SK-N-DZ (cell line): ENCODE results near the gene SERPINE2.
"Not testable (repeated sequence)": the region's sequence is repeated elsewhere in the genome, so short reads cannot be mapped to it uniquely, and the experiment has no call there.

Experiments
- DNase-seq: peaks from one replicate; pipeline ENCODE4 v3.0.0-alpha.2; 2015; ENCODE audit warnings: low spot score

Gene SERPINE2

GRCh38 chr2:224016963-224017362 lies 22.1 kb downstream of the SERPINE2 start:
- no peak for DNase-seq

- DNase-seq, result no peak
Measured at GRCh38 chr2:224014336-224014735, 24.8 kb downstream of the SERPINE2 start.

DNA sequence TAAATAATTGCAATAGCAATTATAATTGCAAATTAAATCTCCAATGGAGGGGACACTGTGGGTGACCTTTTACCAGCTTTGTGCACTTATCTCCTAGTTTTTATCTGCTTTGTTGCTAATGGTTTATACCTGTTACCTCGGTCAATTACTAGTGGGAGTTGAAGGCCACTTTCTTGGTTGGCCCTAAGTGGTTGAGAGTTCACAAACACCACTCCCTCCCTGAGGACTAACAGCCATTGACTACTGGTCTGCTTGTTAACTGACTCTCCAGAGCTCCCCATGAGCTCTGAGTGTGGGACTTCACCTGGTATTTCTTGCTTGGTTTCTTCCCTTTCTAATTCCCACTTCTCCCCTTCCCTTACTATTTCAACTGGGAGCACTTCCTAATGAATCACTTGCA lies 27.2 kb downstream of the SERPINE2 start:
- DNase-seq, result no peak

DNA sequence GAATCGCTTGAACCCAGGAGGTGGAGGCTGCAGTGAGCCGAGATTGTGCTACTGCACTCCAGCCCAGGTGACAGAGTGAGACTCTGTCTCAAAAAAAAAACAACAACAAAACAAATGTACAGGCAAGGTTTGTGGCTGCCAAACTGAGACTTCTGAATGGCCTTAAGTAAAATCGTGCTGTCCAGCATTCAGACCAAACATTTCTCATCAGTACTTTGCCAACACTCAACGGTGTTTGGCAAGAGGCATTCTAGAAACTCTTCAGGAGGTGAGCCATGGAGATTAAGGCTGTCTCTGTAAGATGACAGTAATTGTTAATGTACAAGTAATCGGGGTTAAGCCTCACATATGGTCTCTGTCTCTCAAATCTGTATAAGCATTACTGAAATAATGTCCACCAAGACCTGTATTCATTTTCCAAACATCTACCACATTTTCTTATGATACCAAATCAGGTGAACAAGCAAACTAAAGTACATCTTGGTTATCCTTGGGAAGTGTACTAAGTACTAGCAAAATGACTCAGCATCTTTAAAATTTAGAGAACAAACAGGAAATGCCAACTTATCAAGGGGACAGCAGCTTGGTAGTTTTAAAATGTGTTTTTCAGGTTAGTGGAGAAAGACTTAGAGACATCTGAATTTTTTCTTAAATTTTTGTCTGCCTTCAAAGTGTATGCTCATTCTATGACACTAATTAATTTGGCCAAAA lies 29.3 kb downstream of the SERPINE2 start:
- DNase-seq, result peak; percentile 8

- DNase-seq, result peak; percentile 99
Measured at GRCh38 chr2:224008702-224009261, 30.3 kb downstream of the SERPINE2 start.

DNA sequence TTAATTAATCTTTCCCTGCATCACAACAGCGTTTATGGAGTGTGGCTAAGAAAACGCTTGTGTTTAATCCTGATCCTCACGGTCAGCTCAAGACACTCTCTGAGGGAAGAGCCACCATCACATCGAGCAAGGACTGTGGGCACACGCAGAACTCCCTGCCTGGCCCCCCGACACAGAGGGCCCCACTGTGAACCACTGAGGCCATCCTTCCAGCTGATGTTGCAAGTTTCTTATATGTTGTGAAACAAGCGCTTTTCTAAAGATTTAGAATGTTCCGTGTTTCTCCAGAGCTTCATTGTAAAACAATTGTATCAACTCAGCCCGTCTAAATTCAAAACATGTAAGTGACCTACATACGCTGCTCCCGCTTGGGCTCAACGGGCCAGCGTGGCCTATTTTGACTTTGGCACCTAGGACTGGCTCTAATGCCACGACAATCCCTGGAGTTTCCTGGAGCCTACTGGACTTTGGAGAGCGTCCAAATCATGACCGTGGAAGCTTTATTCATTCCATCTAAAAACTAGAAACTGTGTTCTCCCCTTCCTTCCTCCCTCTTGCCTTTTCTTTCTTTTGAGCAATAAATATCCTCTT lies 34.9 kb downstream of the SERPINE2 start:
- DNase-seq, result no peak

GRCh38 chr2:224000662-224001061 lies 38.4 kb downstream of the SERPINE2 start:
- DNase-seq, result not testable (repeated sequence)

- no peak for DNase-seq
Measured at GRCh38 chr2:223999862-224000261, 39.2 kb downstream of the SERPINE2 start.

GRCh38 chr2:223998948-223999347 lies 40.1 kb downstream of the SERPINE2 start:
- DNase-seq, result no peak

DNA sequence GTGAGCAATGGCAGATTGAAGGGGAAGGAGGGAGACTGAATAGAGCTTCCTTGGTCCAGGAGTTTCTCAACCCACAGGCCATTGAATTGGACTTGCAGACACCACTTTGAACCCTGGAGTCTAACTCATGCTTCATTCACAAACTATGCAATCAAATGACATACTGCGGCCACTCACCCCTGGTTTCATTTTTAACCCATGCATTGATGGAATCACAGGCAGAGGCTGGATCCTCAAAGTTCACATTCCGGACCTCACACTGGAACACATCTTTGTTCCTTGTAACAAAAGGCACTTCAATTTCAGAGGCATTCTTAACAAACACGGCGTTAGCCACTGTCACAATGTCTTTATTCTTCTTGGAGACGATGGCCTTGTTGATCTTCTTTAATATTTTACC lies 41.1 kb downstream of the SERPINE2 start:
- DNase-seq, result no peak

GRCh38 chr2:223996391-223996790 lies 42.7 kb downstream of the SERPINE2 start:
- no peak for DNase-seq

- no peak for DNase-seq
Measured at GRCh38 chr2:223995569-223995968, 43.5 kb downstream of the SERPINE2 start.

GRCh38 chr2:223994562-223995162 lies 44.4 kb downstream of the SERPINE2 start:
- no peak for DNase-seq

GRCh38 chr2:223993634-223994232 lies 45.4 kb downstream of the SERPINE2 start:
- peak; percentile 72 for DNase-seq

DNA sequence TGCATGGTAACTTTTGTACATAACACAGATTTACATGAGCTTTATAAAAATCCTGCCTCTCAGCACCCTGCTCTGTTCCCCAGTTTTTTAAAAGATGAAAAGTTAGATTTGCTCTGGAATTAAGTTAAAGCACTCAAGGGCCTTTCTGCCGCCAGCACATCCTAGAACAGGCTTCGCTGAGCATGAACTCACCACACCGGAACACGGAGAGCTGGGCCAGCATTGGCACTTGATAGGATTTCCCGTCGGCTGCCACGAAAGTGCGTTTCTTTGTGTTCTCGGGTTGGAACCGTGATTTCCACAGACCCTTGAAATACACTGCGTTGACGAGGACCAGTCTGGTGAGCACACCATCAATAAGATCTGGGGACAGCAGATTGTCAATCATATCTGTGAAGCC lies 47.5 kb downstream of the SERPINE2 start:
- no peak for DNase-seq

- no peak for DNase-seq
Measured at GRCh38 chr2:223989856-223990232, 49.2 kb downstream of the SERPINE2 start.

- no peak for DNase-seq
Measured at GRCh38 chr2:223989206-223989855, 49.8 kb downstream of the SERPINE2 start.

- DNase-seq, result no peak
Measured at GRCh38 chr2:223981241-223981640, 57.8 kb downstream of the SERPINE2 start.

GRCh38 chr2:223980803-223981202 lies 58.3 kb downstream of the SERPINE2 start:
- no peak for DNase-seq

GRCh38 chr2:223980397-223980735 lies 58.7 kb downstream of the SERPINE2 start:
- no peak for DNase-seq

- DNase-seq, result no peak
Measured at GRCh38 chr2:223979730-223980396, 59.2 kb downstream of the SERPINE2 start.
